Stimulated activated CD8-positive, alpha-beta memory T cell treated with anti-CD3 and anti-CD28 coated beads, Interleukin-7, amount 100 ng/mL, for 4 hours (primary cell): ENCODE measurements around the gene ACAT2.
"Not testable (repeated sequence)": the region's sequence is repeated elsewhere in the genome, so short reads cannot be mapped to it uniquely, and the experiment has no call there.

Experiments
- DNase-seq, 2 donors: peaks; one replicate each; pipeline ENCODE4 v3.0.0-alpha.2; 2020; ENCODE audit warnings: low read depth in 2 of 2

ACAT2 gene

DNA sequence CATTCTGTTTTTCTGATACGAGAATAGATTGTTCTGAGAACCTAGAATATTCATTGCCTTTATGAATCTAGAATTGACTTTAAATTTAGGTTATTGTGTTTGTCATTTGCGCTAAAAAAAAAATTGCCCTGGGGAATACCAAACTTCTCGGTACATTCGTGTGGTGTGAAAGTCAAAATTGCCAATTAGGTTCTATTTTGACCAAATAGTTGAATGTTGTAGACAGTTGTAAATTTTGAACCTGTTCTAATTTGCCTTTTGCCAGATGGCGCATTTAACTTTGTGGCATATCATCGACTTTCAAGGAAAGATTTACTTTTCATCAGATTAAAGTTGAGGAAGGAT lies 31.5 kb upstream of the ACAT2 start:
- DNase-seq, result no peak

DNA sequence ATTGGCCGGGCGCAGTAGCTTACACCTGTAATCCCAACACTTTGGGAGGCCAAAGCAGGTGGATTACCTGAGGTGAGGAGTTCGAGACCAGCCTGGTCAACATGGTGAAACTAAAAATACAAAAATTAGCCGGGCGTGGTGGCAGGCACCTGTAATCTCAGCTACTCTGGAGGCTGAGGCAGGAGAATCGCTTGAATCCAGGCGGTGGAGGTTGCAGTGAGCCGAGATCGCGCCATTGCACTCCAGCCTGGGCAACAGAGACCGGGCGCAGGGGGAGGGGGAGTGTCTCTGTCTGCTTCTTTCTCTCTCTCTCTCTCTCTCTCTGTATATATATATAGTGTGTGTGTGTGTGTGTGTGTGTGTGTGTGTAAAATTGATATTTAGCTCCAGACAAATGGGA lies 29.3 kb upstream of the ACAT2 start:
- DNase-seq, result not testable (repeated sequence)

DNA sequence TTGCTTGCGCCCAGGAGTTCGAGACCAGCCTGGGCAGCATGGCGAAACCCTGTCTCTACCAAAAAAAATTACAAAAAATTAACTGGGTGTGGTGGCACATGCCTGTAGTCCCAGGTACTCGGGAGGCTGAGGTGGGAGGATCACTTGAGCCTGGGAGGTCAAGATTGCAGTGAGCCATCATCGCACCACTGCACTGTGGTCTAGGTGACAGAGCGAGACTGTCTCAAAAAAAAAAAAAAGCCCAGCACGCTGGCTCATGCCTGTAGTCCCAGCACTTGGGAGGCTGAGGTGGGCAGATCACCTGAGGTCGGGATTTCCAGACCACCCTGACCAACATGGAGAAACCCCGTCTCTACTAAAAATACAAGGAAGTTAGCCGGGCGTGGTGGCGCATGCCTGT lies 28.4 kb upstream of the ACAT2 start:
- DNase-seq, result not testable (repeated sequence)

- DNase-seq, result no peak
Observed at GRCh38 chr6:159736908-159737307, 24.9 kb upstream of the ACAT2 start.

GRCh38 chr6:159739341-159739740 lies 22.5 kb upstream of the ACAT2 start:
- DNase-seq, result no peak

- no peak for DNase-seq
Observed at GRCh38 chr6:159742165-159742564, 19.7 kb upstream of the ACAT2 start.

DNA sequence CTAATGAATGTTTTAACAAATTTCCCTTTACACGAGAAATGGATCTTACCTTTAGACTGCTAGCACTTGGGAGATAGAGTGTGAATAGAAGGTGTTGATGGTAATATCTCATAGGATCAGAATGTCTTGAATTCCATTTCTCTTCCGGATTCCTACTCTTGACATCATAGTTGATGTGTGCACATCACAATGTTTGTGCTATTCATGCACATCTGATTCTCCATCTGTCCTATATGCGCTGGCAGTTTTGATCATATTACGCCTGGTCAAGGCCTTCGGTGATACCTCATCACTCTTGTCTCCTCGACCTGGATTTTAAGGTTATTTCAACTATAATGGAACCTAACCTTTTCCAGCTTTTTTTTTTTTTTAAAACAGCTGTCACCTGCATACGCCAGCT lies 16.8 kb upstream of the ACAT2 start:
- no peak for DNase-seq

- no peak for DNase-seq
Observed at GRCh38 chr6:159746759-159747158, 15.1 kb upstream of the ACAT2 start.

GRCh38 chr6:159748127-159748526 lies 13.7 kb upstream of the ACAT2 start:
- DNase-seq, result not testable (repeated sequence)

- no peak for DNase-seq
Observed at GRCh38 chr6:159751448-159751847, 10.4 kb upstream of the ACAT2 start.

DNA sequence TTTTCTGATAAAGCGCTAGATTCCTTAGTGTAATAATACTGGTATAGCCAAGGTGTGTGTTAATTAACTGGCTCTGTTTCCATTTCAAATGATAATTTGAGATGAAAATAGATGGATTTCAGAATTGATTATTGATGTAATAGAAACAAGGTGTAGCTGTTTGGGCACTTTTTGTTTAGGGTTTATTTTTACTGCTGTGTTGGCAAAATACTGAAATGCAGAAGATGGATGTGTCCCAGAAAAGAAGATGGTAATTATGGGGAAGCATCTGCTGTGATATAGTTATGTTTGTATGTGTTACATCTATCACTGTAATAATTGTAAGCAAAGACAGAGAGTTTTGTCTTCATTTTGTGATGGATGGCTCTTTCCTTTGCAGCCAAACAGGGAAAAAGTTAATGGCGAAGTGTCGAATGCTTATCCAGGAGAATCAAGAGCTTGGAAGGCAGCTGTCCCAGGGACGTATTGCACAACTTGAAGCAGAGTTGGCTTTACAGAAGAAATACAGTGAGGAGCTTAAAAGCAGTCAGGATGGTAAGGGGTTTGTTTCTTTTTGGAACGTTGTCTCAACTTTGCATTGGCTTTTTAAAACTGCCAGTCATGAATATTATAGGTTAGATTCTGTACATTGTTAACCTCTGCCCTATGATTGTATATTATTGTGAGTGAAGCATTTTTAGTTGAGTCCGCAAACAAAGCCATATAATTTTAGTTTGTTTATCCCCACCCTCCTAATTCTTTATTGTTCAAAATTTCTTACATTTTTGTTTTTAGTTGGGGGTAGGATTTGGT lies 8.6 kb upstream of the ACAT2 start:
- DNase-seq, result no peak

- DNase-seq, result no peak
Observed at GRCh38 chr6:159754401-159754800, 7.4 kb upstream of the ACAT2 start.

DNA sequence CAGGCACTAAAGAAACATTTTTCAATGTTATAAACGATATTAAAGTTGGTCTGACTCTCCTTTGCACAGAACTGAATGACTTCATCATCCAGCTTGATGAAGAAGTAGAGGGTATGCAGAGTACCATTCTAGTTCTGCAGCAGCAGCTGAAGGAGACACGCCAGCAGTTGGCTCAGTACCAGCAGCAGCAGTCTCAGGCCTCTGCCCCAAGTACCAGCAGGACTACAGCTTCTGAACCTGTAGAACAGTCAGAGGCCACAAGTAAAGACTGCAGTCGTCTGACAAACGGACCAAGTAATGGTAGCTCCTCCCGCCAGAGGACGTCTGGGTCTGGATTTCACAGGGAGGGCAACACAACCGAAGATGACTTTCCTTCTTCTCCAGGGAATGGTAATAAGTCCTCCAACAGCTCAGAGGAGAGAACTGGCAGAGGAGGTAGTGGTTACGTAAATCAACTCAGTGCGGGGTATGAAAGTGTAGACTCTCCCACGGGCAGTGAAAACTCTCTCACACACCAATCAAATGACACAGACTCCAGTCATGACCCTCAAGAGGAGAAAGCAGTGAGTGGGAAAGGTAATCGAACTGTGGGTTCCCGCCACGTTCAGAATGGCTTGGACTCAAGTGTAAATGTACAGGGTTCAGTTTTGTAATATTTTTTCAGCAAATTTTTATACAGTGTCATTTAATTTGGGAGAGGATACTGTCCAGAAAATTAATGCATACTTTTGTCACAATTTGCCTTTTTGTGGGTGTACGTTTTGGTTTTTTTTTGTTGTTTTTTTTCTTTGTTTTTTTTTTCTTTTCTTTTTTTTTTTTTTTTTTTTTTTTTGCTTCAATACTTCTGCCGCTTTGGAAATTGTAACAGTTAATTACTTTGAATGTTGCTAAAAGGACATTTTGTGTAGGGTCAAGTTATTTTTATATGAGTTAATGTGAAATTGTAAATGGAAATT lies 6.6 kb upstream of the ACAT2 start:
- no peak for DNase-seq

- DNase-seq, result no peak
Observed at GRCh38 chr6:159756508-159756907, 5.3 kb upstream of the ACAT2 start.

DNA sequence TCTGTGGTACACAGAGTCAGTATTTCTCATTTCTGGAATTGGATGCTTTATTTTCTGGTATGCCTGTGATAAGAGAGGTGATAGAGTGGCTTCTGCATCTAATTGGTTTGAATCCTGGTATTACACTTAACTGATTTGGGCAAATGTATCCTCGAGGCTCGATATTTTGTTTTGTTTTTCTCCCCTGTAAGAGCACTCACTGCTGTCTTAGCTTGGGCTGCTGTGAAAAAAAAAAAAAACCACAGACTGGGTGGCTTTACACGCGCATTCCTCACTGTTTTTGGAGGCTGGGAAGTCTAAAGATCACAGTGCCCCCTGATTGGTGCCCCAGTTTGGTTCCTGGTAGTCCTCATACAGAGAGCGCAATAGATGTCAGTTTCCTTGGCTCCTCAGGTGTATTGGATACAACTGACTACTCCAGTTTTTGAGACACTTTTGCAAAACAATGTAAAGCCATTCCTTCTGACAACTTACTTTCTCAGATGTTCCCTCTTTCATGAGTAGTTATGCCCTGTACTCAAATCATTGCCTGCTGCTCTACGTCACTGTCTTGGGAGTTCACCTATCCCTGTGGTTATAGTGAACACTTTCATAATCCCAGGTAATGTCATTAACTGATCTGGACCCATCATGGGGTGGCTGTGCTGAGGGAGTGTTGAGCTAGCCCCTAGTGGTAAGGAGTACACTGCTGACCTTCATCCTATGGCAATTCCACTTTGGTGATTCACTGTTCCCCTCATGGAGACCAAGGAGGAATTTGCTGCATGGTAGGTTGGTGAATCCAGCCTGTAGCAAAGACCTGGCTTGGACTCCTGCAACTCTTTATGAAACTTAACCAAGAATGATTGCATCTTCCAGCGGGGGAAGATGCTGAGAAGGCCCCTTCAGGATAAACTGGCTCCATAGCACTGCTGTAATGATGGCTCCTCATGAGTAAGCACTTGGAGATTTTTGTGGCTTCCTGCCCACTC lies 3.5 kb upstream of the ACAT2 start:
- no peak for DNase-seq

DNA sequence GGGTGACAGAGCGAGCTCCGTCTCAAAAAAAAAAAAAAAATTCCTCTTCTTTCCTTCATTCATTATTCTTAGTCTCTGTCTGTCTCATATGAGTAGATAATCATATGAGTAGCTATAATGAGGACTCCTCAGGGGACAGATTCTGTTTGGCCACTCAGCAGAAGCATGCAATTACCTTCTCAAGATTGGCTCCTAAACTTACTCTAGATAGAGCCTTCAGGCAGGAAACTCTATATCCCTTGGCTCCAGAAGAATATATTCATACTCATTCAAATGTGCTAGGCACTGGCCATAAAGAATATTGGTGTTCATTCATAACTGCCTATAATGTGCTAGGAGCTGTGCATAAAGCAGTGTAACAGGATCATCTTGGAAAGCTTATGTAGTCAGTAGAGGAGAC lies 2.2 kb upstream of the ACAT2 start:
- no peak for DNase-seq

GRCh38 chr6:159760602-159761057 lies 1.2 kb upstream of the ACAT2 start:
- no peak for DNase-seq

- no peak for DNase-seq
Observed at GRCh38 chr6:159761129-159761872, 544 bp upstream of the ACAT2 start.

DNA sequence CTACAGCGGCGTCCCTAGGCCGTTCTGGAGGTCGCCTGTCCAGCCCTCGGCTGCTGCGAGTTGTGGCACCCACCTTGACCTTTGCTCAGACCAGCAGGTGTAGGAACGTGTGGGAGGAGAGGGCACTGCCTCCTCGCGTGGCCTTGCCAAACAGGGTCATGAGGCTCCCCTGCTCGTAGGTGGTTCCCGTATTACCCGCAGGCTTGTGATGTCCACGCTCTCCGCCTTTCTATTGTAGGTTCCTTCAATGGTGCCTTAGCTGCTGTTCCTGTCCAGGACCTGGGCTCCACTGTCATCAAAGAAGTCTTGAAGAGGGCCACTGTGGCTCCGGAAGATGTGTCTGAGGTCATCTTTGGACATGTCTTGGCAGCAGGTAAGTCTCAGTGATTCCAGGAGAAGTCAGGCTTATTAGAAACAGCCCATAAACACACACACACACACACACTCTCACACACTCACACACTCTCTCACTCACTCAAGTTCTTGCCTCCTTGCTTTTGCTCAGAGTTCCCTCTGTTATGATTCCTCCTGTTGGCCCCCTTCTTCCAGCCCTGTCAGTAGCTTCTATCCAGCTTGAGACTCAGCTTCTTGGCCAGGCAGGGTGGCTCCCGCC lies 942 bp downstream of the ACAT2 start:
- DNase-seq, result peak in 1 of 2 donors; percentile 8

DNA sequence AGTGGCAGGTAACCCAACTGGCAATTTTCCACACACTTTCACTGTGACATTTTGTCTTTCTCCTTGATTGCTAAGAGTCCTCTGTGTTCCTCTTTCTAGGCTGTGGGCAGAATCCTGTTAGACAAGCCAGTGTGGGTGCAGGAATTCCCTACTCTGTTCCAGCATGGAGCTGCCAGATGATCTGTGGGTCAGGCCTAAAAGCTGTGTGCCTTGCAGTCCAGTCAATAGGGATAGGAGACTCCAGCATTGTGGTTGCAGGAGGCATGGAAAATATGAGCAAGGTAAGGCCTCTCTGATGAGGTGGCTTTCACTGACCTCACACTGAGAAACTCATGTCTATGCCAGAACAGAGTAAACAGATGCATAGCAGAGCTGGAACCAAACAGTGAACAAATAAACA lies 5.1 kb downstream of the ACAT2 start:
- DNase-seq, result no peak

- no peak for DNase-seq
Observed at GRCh38 chr6:159769470-159769869, 7.6 kb downstream of the ACAT2 start.
